HUES64 (cell line): Measurements from ENCODE around the gene FARS2.

ENCODE experiments used
- H3K27ac ChIP-seq: 2 replicates; pipeline ENCODE4 v1.7.0; 2013; ENCODE audit warnings: low read depth, low read length, inconsistent platforms
- H3K27me3 ChIP-seq: 2 replicates; pipeline ENCODE4 v1.6.1; 2013; ENCODE audit warnings: mild to moderate bottlenecking, low read length; ENCODE audit not compliant: insufficient read depth
- H3K36me3 ChIP-seq: 2 replicates; pipeline ENCODE4 v1.6.1; 2013; ENCODE audit warnings: mild to moderate bottlenecking, low read length; ENCODE audit not compliant: insufficient read depth
- H3K4me1 ChIP-seq: 2 replicates; pipeline ENCODE4 v1.6.1; 2013; ENCODE audit warnings: mild to moderate bottlenecking, low read length, moderate library complexity; ENCODE audit not compliant: insufficient read depth
- H3K4me3 ChIP-seq: 2 replicates; pipeline ENCODE4 v1.5.1; 2013; ENCODE audit warnings: mild to moderate bottlenecking, low read length, moderate library complexity
- H3K9ac ChIP-seq: 2 replicates; pipeline ENCODE4 v1.6.1; 2013; ENCODE audit warnings: mild to moderate bottlenecking, low read depth, low read length
- H3K9me3 ChIP-seq: 2 replicates; pipeline ENCODE4 v1.6.1; 2013; ENCODE audit warnings: low read depth, low read length; ENCODE audit not compliant: insufficient read depth
- WGBS: fragments of 150-250, 120-280 bp; methylation state at CpG from one replicate; pipeline ENCODE4 v1.1.7; 2013; ENCODE audit warnings: missing lambda C conversion rate; 5-methylcytosine and 5-hydroxymethylcytosine counted together

FARS2 gene

GRCh38 chr6:5453546-5453945 lies 192.2 kb downstream of the FARS2 start:
- no peak overlapping the region for H3K4me3 ChIP-seq
- no peak overlapping the region for H3K9ac ChIP-seq
- no peaks in the 10 kb centered on the region for H3K9me3 ChIP-seq
- 96% methylated on average over 5 of the region's 5 CpGs for WGBS
- H3K36me3 ChIP-seq, result no peaks in the 10 kb centered on the region
- no peaks in the 10 kb centered on the region for H3K27me3 ChIP-seq
- H3K27ac ChIP-seq, result no peak overlapping the region
- peaks cover 8% of the 10 kb centered on the region for H3K4me1 ChIP-seq

- Histone ChIP-seq H3K36me3 (no peaks in the 10 kb centered on the region), H3K27ac (no peak overlapping the region), H3K4me3 (no peak overlapping the region), H3K9ac (no peak overlapping the region), H3K4me1 (peaks cover 8% of the 10 kb centered on the region), H3K27me3 (no peaks in the 10 kb centered on the region), H3K9me3 (no peaks in the 10 kb centered on the region)
- 81% methylated on average over 4 of the region's 4 CpGs for WGBS
These were observed 193.8 kb downstream of the FARS2 start for GRCh38 chr6:5455142-5455541.

- peaks cover 8% of the 10 kb centered on the region for H3K4me1 ChIP-seq
- 86% methylated on average over 9 of the region's 9 CpGs for WGBS
- H3K9me3 ChIP-seq, result no peaks in the 10 kb centered on the region
- H3K9ac ChIP-seq, result no peak overlapping the region
- no peaks in the 10 kb centered on the region for H3K27me3 ChIP-seq
- H3K4me3 ChIP-seq, result no peak overlapping the region
- no peak overlapping the region for H3K27ac ChIP-seq
- H3K36me3 ChIP-seq, result no peaks in the 10 kb centered on the region
These were observed 195.7 kb downstream of the FARS2 start for GRCh38 chr6:5457041-5457440.

- no peak overlapping the region for H3K27ac ChIP-seq
- H3K27me3 ChIP-seq, result no peaks in the 10 kb centered on the region
- no peaks in the 10 kb centered on the region for H3K36me3 ChIP-seq
- no peak overlapping the region for H3K4me3 ChIP-seq
- H3K9ac ChIP-seq, result no peak overlapping the region
- peaks cover 14% of the 10 kb centered on the region for H3K4me1 ChIP-seq
- H3K9me3 ChIP-seq, result no peaks in the 10 kb centered on the region
- 93% methylated on average over 9 of the region's 9 CpGs for WGBS
These were observed 196.8 kb downstream of the FARS2 start for GRCh38 chr6:5457983-5458683.

- no peak overlapping the region for H3K4me3 ChIP-seq
- H3K36me3 ChIP-seq, result no peaks in the 10 kb centered on the region
- no peaks in the 10 kb centered on the region for H3K9me3 ChIP-seq
- no peak overlapping the region for H3K9ac ChIP-seq
- 95% methylated on average over 5 of the region's 5 CpGs for WGBS
- peaks cover 25% of the 10 kb centered on the region for H3K4me1 ChIP-seq
- H3K27ac ChIP-seq, result no peak overlapping the region
- no peaks in the 10 kb centered on the region for H3K27me3 ChIP-seq
These were observed 198.0 kb downstream of the FARS2 start for GRCh38 chr6:5459346-5459745.

GRCh38 chr6:5461365-5461764 lies 200.1 kb downstream of the FARS2 start:
- Histone ChIP-seq H3K36me3 (no peaks in the 10 kb centered on the region), H3K9me3 (no peaks in the 10 kb centered on the region)
- WGBS, result no CpG with 5 or more reads among the region's 2 CpGs

GRCh38 chr6:5462856-5463255 lies 201.5 kb downstream of the FARS2 start:
- H3K4me1 ChIP-seq, result peaks cover 28% of the 10 kb centered on the region
- H3K9ac ChIP-seq, result no peak overlapping the region
- no peak overlapping the region for H3K4me3 ChIP-seq
- H3K27ac ChIP-seq, result no peak overlapping the region
- no peaks in the 10 kb centered on the region for H3K27me3 ChIP-seq
- H3K36me3 ChIP-seq, result no peaks in the 10 kb centered on the region
- 95% methylated on average over 5 of the region's 6 CpGs for WGBS
- H3K9me3 ChIP-seq, result no peaks in the 10 kb centered on the region

More at GRCh38 chr6:5461365-5461764, 200.1 kb downstream of the FARS2 start:
- no peak overlapping the region for H3K4me3 ChIP-seq
- H3K9ac ChIP-seq, result no peak overlapping the region
- no peaks in the 10 kb centered on the region for H3K27me3 ChIP-seq
- peaks cover 31% of the 10 kb centered on the region for H3K4me1 ChIP-seq
- no peak overlapping the region for H3K27ac ChIP-seq

GRCh38 chr6:5463690-5464089 lies 202.4 kb downstream of the FARS2 start:
- Histone ChIP-seq H3K9me3 (no peaks in the 10 kb centered on the region), H3K9ac (no peak overlapping the region), H3K4me1 (peaks cover 28% of the 10 kb centered on the region), H3K27ac (no peak overlapping the region), H3K36me3 (no peaks in the 10 kb centered on the region), H3K4me3 (no peak overlapping the region), H3K27me3 (no peaks in the 10 kb centered on the region)
- WGBS, result 85% methylated on average over 3 of the region's 3 CpGs

- Histone ChIP-seq H3K9ac (no peak overlapping the region), H3K27ac (no peak overlapping the region), H3K4me3 (no peak overlapping the region), H3K36me3 (no peaks in the 10 kb centered on the region), H3K4me1 (peaks cover 32% of the 10 kb centered on the region), H3K27me3 (no peaks in the 10 kb centered on the region), H3K9me3 (no peaks in the 10 kb centered on the region)
- WGBS, result 93% methylated on average over 5 of the region's 6 CpGs
These were observed 203.0 kb downstream of the FARS2 start for GRCh38 chr6:5464099-5464885.

- Histone ChIP-seq H3K27ac (no peak overlapping the region), H3K4me1 (peaks cover 44% of the 10 kb centered on the region), H3K9ac (no peak overlapping the region)
These were observed 205.2 kb downstream of the FARS2 start for GRCh38 chr6:5466281-5467136.

GRCh38 chr6:5468586-5468985 lies 207.3 kb downstream of the FARS2 start:
- Histone ChIP-seq H3K4me3 (no peak overlapping the region), H3K27ac (no peak overlapping the region), H3K4me1 (peaks cover 48% of the 10 kb centered on the region), H3K9ac (no peak overlapping the region), H3K27me3 (no peaks in the 10 kb centered on the region), H3K9me3 (no peaks in the 10 kb centered on the region), H3K36me3 (no peaks in the 10 kb centered on the region)
- 94% methylated on average over 3 of the region's 4 CpGs for WGBS

More at GRCh38 chr6:5466281-5467136, 205.2 kb downstream of the FARS2 start:
- no peaks in the 10 kb centered on the region for H3K27me3 ChIP-seq
- no peaks in the 10 kb centered on the region for H3K9me3 ChIP-seq
- no peak overlapping the region for H3K4me3 ChIP-seq
- 87% methylated on average over 5 of the region's 5 CpGs for WGBS
- no peaks in the 10 kb centered on the region for H3K36me3 ChIP-seq
